ENCODE results near the gene PDIA5.

DNA sequence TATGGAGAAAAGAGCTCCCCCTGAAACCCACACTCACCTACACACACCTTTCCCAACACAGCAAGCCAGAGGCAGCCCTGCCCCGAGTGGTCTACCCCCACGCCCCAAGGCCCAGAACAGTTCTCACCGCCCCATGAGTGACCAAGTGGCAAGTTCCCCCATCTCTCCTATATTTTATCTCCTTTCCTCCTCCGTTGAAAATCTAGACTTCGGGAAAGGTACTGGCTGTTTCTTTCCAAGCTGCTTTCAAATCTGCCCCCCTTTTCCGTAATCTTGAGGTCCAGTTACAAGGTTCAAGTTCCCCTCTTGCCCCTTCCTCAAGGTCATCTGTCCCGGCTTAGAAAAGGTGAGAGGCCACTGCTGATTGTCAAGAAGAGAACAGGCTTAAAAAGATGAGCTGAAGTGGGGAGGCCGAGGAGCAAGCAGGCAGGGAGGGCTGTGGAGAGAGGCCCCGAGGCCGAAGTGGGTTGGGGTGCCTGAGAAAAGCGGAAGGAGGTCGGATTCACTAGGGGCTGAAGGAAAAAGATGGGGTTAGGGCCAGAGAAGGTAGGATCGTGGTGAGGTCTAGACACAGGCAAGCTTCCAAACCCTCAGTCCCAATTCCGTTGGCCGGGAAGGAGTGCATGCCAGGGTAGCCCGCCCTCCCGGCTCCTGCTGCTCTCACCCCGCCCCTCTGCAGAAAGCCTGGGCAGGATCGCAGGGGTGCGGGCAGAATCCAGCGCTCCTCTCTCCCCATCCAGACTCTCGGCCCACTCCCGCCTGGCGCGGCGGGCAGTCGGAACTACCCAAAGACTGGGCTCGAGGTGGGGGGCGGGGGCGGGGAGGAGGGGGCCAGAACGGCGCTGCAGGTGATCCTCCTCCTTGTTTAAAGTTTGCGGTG lies 40.9 kb upstream of the PDIA5 start:
- TF ChIP-seq EZH2 (IDR thresholded peaks at IDR 0.05; ENCODE audit: borderline replicate concordance, insufficient read depth, low read length, poor library complexity, severe bottlenecking): no peak
- TF ChIP-seq, protein P1, sequence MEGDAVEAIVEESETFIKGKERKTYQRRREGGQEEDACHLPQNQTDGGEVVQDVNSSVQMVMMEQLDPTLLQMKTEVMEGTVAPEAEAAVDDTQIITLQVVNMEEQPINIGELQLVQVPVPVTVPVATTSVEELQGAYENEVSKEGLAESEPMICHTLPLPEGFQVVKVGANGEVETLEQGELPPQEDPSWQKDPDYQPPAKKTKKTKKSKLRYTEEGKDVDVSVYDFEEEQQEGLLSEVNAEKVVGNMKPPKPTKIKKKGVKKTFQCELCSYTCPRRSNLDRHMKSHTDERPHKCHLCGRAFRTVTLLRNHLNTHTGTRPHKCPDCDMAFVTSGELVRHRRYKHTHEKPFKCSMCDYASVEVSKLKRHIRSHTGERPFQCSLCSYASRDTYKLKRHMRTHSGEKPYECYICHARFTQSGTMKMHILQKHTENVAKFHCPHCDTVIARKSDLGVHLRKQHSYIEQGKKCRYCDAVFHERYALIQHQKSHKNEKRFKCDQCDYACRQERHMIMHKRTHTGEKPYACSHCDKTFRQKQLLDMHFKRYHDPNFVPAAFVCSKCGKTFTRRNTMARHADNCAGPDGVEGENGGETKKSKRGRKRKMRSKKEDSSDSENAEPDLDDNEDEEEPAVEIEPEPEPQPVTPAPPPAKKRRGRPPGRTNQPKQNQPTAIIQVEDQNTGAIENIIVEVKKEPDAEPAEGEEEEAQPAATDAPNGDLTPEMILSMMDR (IDR thresholded peaks at IDR 0.05; ENCODE audit: poor library complexity, severe bottlenecking): no peak
- no peak for TF ChIP-seq MXI1 (conservative IDR thresholded peaks at IDR 0.05; ENCODE audit: poor library complexity, severe bottlenecking)
- TF ChIP-seq RAD21 (conservative IDR thresholded peaks at IDR 0.05): no peak
- TF ChIP-seq EP300 (conservative IDR thresholded peaks at IDR 0.05; ENCODE audit: poor library complexity, severe bottlenecking): no peak
- TF ChIP-seq POLR2AphosphoS5 (IDR thresholded peaks at IDR 0.05): no peak
- no peak for TF ChIP-seq SMC3 (conservative IDR thresholded peaks at IDR 0.05; ENCODE audit: poor library complexity)
- no peak for TF ChIP-seq TAF1 (IDR thresholded peaks at IDR 0.05; ENCODE audit: low read depth)
